ENCODE measurements around the gene SLC16A1. TPM values are rescaled to one million over a fixed set of nuclear protein-coding genes. Genes with fewer than 3 reads are reported as not detected.

Gene SLC16A1
- total RNA-seq, 1 donor from 2014 or later = 149 TPM

DNA sequence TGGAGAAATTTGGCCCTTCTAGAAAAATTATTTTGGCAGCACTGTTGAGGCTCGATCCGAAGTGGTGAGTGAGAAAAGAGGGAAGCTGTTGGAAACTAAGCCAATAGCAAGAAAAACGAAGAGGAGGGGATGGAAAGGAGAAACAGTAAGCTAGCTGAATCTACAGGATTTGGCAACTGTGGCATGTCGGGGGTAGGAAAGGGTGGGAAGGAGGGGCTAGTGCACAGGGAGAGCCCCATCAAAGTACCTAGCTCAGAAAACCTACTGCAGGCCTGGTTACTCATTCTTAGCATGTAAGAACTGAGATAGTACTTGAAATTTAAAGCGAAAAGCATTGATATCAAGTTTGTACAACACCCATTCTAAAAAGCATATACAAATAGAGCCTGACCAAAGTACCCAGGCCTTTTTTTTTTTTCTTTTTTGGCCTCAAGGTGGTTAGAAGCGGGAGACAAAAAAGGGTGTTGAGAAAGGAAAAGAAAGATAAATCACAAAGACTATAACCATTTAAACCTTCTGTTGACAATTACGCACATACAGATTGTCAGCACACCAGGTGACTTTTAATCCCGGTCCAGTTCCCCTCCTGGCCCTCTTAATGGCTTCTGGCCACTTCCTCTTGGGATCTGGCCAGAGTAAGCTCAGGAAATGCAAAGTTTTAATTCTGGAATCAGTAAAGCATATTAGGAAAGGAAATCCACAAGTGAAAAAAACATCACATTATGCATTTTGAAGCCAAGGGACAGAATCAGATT is 50.4 kb downstream of the SLC16A1 start:
- Histone ChIP-seq H3K4me3 (no peak overlapping the region), H2AFZ (replicated peaks) (no peak overlapping the region), H3K27ac (peak overlapping the region; percentile 34), H3F3A (ENCODE audit: low read depth) (peaks cover 53% of the 10 kb centered on the region), H4K20me1 (ENCODE audit: low read depth) (no peaks in the 10 kb centered on the region), H3K4me2 (no peak overlapping the region), H3K36me3 (peaks cover 2% of the 10 kb centered on the region), H3K4me1 (peaks cover 25% of the 10 kb centered on the region), H3K27me3 (no peaks in the 10 kb centered on the region), H3K9me3 (ENCODE audit: low read depth) (no peaks in the 10 kb centered on the region), H3K9ac (no peak overlapping the region), H3K79me2 (ENCODE audit: low read depth) (peaks cover 7% of the 10 kb centered on the region)
- DNase-seq (ENCODE audit: low spot score) = no peak
- H3K4me3 Mint-ChIP-seq = no peak overlapping the region
- peaks cover 6% of the 10 kb centered on the region for H3K9me3 Mint-ChIP-seq
- peaks cover 4% of the 10 kb centered on the region for H3K27me3 Mint-ChIP-seq (ENCODE audit: insufficient read depth, low read depth)
- TF ChIP-seq EZH2phosphoT487 (IDR thresholded peaks at IDR 0.05) = no peak
- TF ChIP-seq EZH2 (IDR thresholded peaks at IDR 0.05) = no peak
- TF ChIP-seq, protein P1, sequence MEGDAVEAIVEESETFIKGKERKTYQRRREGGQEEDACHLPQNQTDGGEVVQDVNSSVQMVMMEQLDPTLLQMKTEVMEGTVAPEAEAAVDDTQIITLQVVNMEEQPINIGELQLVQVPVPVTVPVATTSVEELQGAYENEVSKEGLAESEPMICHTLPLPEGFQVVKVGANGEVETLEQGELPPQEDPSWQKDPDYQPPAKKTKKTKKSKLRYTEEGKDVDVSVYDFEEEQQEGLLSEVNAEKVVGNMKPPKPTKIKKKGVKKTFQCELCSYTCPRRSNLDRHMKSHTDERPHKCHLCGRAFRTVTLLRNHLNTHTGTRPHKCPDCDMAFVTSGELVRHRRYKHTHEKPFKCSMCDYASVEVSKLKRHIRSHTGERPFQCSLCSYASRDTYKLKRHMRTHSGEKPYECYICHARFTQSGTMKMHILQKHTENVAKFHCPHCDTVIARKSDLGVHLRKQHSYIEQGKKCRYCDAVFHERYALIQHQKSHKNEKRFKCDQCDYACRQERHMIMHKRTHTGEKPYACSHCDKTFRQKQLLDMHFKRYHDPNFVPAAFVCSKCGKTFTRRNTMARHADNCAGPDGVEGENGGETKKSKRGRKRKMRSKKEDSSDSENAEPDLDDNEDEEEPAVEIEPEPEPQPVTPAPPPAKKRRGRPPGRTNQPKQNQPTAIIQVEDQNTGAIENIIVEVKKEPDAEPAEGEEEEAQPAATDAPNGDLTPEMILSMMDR (IDR thresholded peaks at IDR 0.05) = no peak
- H3K27ac Mint-ChIP-seq = no peak overlapping the region
- H3K36me3 Mint-ChIP-seq = peaks cover 18% of the 10 kb centered on the region
- H3K4me1 Mint-ChIP-seq = peaks cover 5% of the 10 kb centered on the region

DNA sequence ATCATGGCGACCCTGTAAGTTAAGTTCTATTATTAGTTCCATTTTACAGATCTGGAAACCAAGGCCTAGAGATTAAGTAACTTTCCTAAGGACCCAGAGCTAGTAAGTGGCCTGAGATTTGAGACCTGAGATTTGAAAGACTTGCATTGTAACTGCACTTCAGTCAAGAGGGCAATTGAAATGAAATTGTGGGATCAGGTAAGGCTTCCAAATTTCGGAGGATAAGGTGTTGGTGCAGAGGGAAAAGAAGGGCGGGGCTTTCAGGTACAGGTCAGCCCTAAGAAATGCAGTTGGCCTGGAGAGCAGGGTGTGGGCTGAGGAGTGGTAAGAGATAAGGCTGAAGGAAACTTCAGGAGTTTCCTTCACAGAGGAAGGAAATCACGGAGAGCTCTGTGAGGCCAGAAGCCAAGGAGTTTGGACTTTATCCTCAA is 51.1 kb downstream of the SLC16A1 start:
- H3K9me3 Mint-ChIP-seq = peaks cover 6% of the 10 kb centered on the region
- Histone ChIP-seq H3K4me1 (peaks cover 18% of the 10 kb centered on the region), H3F3A (ENCODE audit: low read depth) (peaks cover 51% of the 10 kb centered on the region), H3K27me3 (no peaks in the 10 kb centered on the region), H3K4me2 (no peak overlapping the region), H3K9ac (no peak overlapping the region), H4K20me1 (ENCODE audit: low read depth) (no peaks in the 10 kb centered on the region), H3K79me2 (ENCODE audit: low read depth) (peaks cover 2% of the 10 kb centered on the region), H2AFZ (replicated peaks) (no peak overlapping the region), H3K4me3 (no peak overlapping the region), H3K27ac (peak overlapping the region; percentile 34), H3K36me3 (peaks cover 2% of the 10 kb centered on the region), H3K9me3 (ENCODE audit: low read depth) (no peaks in the 10 kb centered on the region)
- peak overlapping the region; percentile 43 for H3K27ac Mint-ChIP-seq
- peaks cover 18% of the 10 kb centered on the region for H3K36me3 Mint-ChIP-seq
- peaks cover 5% of the 10 kb centered on the region for H3K4me1 Mint-ChIP-seq
- peaks cover 4% of the 10 kb centered on the region for H3K27me3 Mint-ChIP-seq (ENCODE audit: insufficient read depth, low read depth)
- DNase-seq (ENCODE audit: low spot score) = no peak
- no peak overlapping the region for H3K4me3 Mint-ChIP-seq
- TF ChIP-seq EZH2 (IDR thresholded peaks at IDR 0.05) = no peak
- TF ChIP-seq, protein P1 (IDR thresholded peaks at IDR 0.05) = no peak
- no peak for TF ChIP-seq EZH2phosphoT487 (IDR thresholded peaks at IDR 0.05)

DNA sequence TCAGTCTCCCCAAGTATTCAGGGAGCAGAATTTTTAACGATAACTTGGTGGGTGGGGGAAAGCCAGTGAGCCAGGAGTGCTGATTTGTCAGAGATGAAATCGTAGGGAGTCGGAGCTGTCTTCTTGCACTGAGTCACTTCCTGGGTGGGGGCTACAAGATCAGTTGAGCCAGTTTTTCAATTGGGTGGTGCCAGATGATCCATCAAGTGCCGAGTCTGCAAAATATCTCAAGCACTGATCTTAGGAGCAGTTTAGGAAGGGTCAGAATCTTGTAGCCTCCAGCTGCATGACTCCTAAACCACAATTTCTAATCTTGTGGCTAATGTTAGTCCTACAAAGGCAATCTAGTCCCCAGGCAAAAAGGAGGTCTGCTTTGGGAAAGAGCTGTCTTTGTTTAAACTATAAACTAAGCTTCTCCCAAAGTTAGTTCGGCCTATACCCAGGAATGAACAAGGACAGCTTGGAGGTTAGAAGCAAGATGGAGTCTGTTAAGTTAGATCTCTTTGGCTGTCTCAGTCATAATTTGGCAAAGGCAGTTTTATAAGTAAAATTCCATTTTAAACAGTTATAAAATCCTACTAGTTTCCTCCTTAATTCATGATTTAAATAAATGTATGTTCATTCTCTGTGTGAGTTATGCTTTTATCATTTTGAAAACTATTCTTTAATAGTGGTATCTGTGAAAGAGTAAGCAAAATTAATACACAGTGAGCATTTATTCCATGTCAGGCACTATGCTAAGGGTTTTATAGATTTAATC is 51.7 kb downstream of the SLC16A1 start:
- no peak overlapping the region for H3K27ac ChIP-seq
- no peak overlapping the region for H3K9ac ChIP-seq
- Mint-ChIP-seq H3K4me3 (no peak overlapping the region), H3K36me3 (peaks cover 18% of the 10 kb centered on the region), H3K4me1 (peaks cover 5% of the 10 kb centered on the region), H3K27ac (no peak overlapping the region), H3K9me3 (peaks cover 11% of the 10 kb centered on the region), H3K27me3 (ENCODE audit: insufficient read depth, low read depth) (peaks cover 4% of the 10 kb centered on the region)
- no peaks in the 10 kb centered on the region for H3K9me3 ChIP-seq (ENCODE audit: low read depth)
- H3F3A ChIP-seq (ENCODE audit: low read depth) = peaks cover 50% of the 10 kb centered on the region
- no peak overlapping the region for H3K4me2 ChIP-seq
- no peak for DNase-seq (ENCODE audit: low spot score)
- H3K36me3 ChIP-seq = peaks cover 2% of the 10 kb centered on the region
- TF ChIP-seq EZH2phosphoT487 (IDR thresholded peaks at IDR 0.05) (no peak), EZH2 (IDR thresholded peaks at IDR 0.05) (no peak)
- TF ChIP-seq, protein P1 (IDR thresholded peaks at IDR 0.05) = no peak
- no peaks in the 10 kb centered on the region for H4K20me1 ChIP-seq (ENCODE audit: low read depth)
- peaks cover 2% of the 10 kb centered on the region for H3K79me2 ChIP-seq (ENCODE audit: low read depth)
- H2AFZ ChIP-seq (replicated peaks) = no peak overlapping the region
- H3K4me1 ChIP-seq = peaks cover 14% of the 10 kb centered on the region
- H3K27me3 ChIP-seq = no peaks in the 10 kb centered on the region
- no peak overlapping the region for H3K4me3 ChIP-seq
